ENCODE data around the gene ABTB2. TPM values are rescaled to one million over a fixed set of nuclear protein-coding genes. Genes with fewer than 3 reads are reported as not detected.

The ABTB2 gene
- total RNA-seq, 1 donor from 2014 or later: 14.1 TPM

DNA sequence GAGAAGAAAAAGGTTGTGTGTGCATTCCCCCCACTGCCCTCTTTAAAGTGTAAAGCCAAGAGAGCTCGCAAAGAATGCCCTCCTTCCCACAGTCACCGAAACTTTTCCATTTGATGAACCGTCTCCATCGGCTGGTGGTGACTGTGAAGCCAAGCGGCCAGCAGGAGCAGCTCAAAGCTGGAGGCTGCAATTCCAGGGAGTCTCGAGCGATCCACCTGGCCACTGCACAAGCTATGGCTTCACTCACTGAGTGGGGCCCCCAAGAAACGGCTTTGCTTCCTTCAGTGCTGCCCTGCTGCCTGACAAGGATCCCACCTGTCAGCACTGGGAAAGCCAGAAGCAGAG lies 117.7 kb downstream of the ABTB2 start:
- Mint-ChIP-seq H3K27ac (peak overlapping the region; percentile 29), H3K9me3 (no peaks in the 10 kb centered on the region), H3K27me3 (ENCODE audit: insufficient read depth) (peaks cover 19% of the 10 kb centered on the region), H3K4me3 (no peak overlapping the region), H3K36me3 (ENCODE audit: low read depth) (peaks cover 5% of the 10 kb centered on the region), H3K4me1 (ENCODE audit: low read depth) (peaks cover 73% of the 10 kb centered on the region)
- no peak for DNase-seq (ENCODE audit: low spot score)
- intact Hi-C loops (cut with micrococcal nuclease): loop anchor here (1.0 to 10.0 kb wide), 6 partner anchors 8 to 1425 kb away; partner anchors contain the start of genes APIP, PDHX and TRIM44

GRCh38 chr11:34239465-34240149 lies 118.2 kb downstream of the ABTB2 start:
- no peaks in the 10 kb centered on the region for H3K9me3 Mint-ChIP-seq
- peaks cover 5% of the 10 kb centered on the region for H3K36me3 Mint-ChIP-seq (ENCODE audit: low read depth)
- intact Hi-C loops (cut with micrococcal nuclease): loop anchor here (1.0 to 10.0 kb wide), 8 partner anchors 9 to 1425 kb away; partner anchors contain the start of genes APIP, PDHX, QSER1 and TRIM44
- peaks cover 19% of the 10 kb centered on the region for H3K27me3 Mint-ChIP-seq (ENCODE audit: insufficient read depth)
- DNase-seq (ENCODE audit: low spot score): no peak
- peaks cover 73% of the 10 kb centered on the region for H3K4me1 Mint-ChIP-seq (ENCODE audit: low read depth)
- H3K27ac Mint-ChIP-seq: no peak overlapping the region
- peak overlapping the region; percentile 3 for H3K4me3 Mint-ChIP-seq

DNA sequence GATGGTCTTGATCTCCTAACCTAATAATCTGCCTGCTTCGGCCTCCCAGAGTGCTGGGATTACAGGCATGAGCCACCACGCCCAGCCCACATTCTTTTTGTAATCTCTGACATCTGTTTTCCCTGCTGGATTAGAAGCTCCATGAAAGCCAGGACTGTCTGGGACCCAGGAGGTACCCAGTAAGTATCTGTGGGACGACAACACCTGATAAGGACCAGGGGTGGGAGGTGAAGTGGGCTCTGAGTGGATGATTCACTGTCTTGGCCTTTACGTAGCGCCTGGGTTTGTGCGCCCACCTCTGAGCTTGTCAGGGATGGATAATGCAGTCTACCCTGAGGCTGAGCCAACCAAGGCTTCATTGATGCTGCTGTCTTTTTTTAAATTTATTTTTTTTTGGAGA lies 118.8 kb downstream of the ABTB2 start:
- Mint-ChIP-seq H3K27me3 (ENCODE audit: insufficient read depth) (peaks cover 19% of the 10 kb centered on the region), H3K4me3 (no peak overlapping the region), H3K4me1 (ENCODE audit: low read depth) (peaks cover 73% of the 10 kb centered on the region), H3K27ac (no peak overlapping the region), H3K36me3 (ENCODE audit: low read depth) (peaks cover 5% of the 10 kb centered on the region), H3K9me3 (no peaks in the 10 kb centered on the region)
- DNase-seq (ENCODE audit: low spot score): no peak
- intact Hi-C loops (cut with micrococcal nuclease): loop anchor here (5.0 to 10.0 kb wide), 2 partner anchors 517 to 1344 kb away; partner anchors contain the start of gene QSER1

DNA sequence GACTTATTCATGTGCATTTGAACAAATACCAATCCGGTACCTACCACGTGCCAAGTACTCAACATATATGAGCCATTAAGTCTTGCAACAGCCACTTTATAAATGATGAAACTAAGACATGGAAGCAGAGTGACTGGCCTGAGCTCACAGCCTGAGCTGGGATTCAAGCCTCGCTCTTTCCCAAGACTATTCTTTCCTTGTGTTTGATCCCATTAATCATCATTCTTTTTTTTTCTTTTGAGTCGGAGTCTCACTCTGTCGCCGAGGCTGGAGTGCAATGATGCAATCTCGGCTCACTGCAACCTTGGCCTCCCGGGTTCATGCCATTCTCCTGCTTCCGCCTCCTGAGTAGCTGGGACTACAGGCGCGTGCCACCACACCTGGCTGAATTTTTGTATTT lies 119.3 kb downstream of the ABTB2 start:
- Mint-ChIP-seq H3K27me3 (ENCODE audit: insufficient read depth) (peaks cover 19% of the 10 kb centered on the region), H3K9me3 (no peaks in the 10 kb centered on the region), H3K27ac (no peak overlapping the region), H3K4me1 (ENCODE audit: low read depth) (peaks cover 72% of the 10 kb centered on the region), H3K4me3 (no peak overlapping the region), H3K36me3 (ENCODE audit: low read depth) (peaks cover 5% of the 10 kb centered on the region)
- DNase-seq (ENCODE audit: low spot score): no peak
- intact Hi-C loops (cut with micrococcal nuclease): loop anchor here (5.0 to 10.0 kb wide), 2 partner anchors 516 to 1344 kb away; partner anchors contain the start of gene QSER1

DNA sequence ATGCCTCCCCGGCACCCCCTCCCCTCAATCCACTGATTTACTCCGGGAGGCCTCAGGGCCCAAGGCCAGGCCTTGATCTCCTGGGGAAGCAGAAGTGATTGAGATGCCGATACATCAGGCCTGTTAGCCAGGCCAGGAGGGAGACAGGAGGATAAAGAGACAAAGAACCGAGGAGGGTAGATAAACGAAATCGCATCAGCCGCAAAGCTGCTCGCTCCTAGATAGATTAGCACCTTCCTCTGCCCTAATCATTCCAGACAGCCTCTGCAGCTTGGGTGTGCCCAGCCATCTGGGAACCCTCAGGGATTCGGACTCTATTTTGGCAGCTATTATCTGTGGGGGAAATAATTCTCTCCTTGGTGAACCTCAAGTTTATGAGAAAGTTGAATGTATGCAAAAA lies 121.2 kb downstream of the ABTB2 start:
- Mint-ChIP-seq H3K36me3 (ENCODE audit: low read depth) (peaks cover 3% of the 10 kb centered on the region), H3K27me3 (ENCODE audit: insufficient read depth) (peaks cover 19% of the 10 kb centered on the region), H3K27ac (no peak overlapping the region), H3K4me3 (no peak overlapping the region), H3K9me3 (no peaks in the 10 kb centered on the region), H3K4me1 (ENCODE audit: low read depth) (peaks cover 59% of the 10 kb centered on the region)
- DNase-seq (ENCODE audit: low spot score): no peak
- intact Hi-C loops (cut with micrococcal nuclease): loop anchor here (5.0 to 10.0 kb wide), 2 partner anchors 514 to 1342 kb away; partner anchors contain the start of gene QSER1

- no peaks in the 10 kb centered on the region for H3K9me3 Mint-ChIP-seq
- peaks cover 61% of the 10 kb centered on the region for H3K4me1 Mint-ChIP-seq (ENCODE audit: low read depth)
- H3K4me3 Mint-ChIP-seq: peak overlapping the region; percentile 6
- H3K36me3 Mint-ChIP-seq (ENCODE audit: low read depth): peaks cover 3% of the 10 kb centered on the region
- intact Hi-C loops (cut with micrococcal nuclease): loop anchor here (1.0 to 10.0 kb wide), 4 partner anchors 61 to 1341 kb away; partner anchors contain the start of genes ABTB2 and QSER1
- H3K27me3 Mint-ChIP-seq (ENCODE audit: insufficient read depth): peaks cover 17% of the 10 kb centered on the region
- H3K27ac Mint-ChIP-seq: peak overlapping the region; percentile 82
- DNase-seq (ENCODE audit: low spot score): no peak
Observed at GRCh38 chr11:34235591-34236071, 122.2 kb downstream of the ABTB2 start.

- no peaks in the 10 kb centered on the region for H3K9me3 Mint-ChIP-seq
- intact Hi-C loops (cut with micrococcal nuclease): loop anchor here (1.0 to 10.0 kb wide), 4 partner anchors 61 to 1340 kb away; partner anchors contain the start of genes ABTB2 and QSER1
- H3K4me3 Mint-ChIP-seq: peak overlapping the region; percentile 54
- H3K27me3 Mint-ChIP-seq (ENCODE audit: insufficient read depth): peaks cover 17% of the 10 kb centered on the region
- peaks cover 3% of the 10 kb centered on the region for H3K36me3 Mint-ChIP-seq (ENCODE audit: low read depth)
- peaks cover 62% of the 10 kb centered on the region for H3K4me1 Mint-ChIP-seq (ENCODE audit: low read depth)
- H3K27ac Mint-ChIP-seq: peak overlapping the region; percentile 82
- DNase-seq (ENCODE audit: low spot score): no peak
Observed at GRCh38 chr11:34235189-34235588, 122.6 kb downstream of the ABTB2 start.

DNA sequence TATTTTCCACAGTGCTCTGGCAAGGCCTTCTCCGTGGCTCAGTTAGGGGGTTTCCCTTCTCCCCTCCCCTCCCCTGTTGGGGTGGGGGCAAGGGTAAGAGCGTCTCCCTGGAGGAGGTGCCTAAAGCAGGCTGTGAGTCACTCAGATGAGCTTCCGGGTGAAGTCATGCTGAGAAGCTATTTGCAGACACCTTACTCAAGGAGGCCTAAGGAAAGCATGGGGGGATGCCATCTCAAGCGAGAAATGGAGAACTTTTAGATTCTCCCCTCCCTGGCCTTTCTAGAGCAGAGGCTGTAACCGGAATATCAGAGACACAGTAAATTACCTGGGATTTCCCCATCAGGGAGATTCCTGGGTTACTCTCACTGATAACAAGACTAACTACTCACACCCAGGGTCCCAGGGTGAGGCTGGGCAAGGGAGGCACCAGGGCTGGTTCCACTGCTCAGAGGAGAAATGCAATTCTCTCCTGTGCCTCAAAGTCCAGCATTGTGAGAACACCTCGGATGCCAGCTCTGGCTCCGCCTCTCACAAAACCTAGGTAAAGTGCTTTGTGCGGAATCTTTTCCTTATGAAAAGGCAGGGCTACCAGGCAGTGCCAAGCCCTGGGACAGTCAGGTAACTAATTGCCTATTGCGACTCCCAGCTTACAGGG lies 123.6 kb downstream of the ABTB2 start:
- H3K9me3 Mint-ChIP-seq: no peaks in the 10 kb centered on the region
- H3K27ac Mint-ChIP-seq: peak overlapping the region; percentile 85
- H3K36me3 Mint-ChIP-seq (ENCODE audit: low read depth): peaks cover 7% of the 10 kb centered on the region
- intact Hi-C loops (cut with micrococcal nuclease): loop anchor here (1.0 to 10.0 kb wide), 7 partner anchors 10 to 1339 kb away; partner anchors contain the start of genes CAPRIN1, NAT10 and QSER1
- H3K4me3 Mint-ChIP-seq: peak overlapping the region; percentile 50
- peaks cover 61% of the 10 kb centered on the region for H3K4me1 Mint-ChIP-seq (ENCODE audit: low read depth)
- H3K27me3 Mint-ChIP-seq (ENCODE audit: insufficient read depth): peaks cover 12% of the 10 kb centered on the region
- DNase-seq (ENCODE audit: low spot score): peak; percentile 80

DNA sequence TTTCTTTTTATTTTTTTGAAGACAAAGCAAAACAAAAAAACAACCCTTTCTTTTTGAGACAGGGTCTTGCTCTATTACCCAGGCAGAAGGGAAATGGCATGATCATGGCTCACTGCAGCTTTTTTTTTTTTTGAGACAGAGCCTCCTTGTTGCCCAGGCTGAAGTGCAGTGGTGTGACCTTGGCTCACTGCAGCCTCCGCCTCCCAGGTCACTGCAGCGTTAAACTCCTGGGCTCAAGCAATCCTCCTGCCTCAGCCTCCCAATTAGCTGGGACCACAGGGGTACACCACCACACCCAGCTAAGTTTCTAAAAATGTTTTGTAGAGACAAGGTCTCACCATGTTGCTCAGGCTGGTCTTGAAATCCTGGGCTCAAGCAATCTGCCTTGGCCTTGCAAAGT lies 124.6 kb downstream of the ABTB2 start:
- DNase-seq (ENCODE audit: low spot score): no peak
- intact Hi-C loops (cut with micrococcal nuclease): loop anchor here (10.0 kb wide), 1 partner anchor 1338 kb away; the partner anchor contains the start of gene QSER1
- Mint-ChIP-seq H3K9me3 (no peaks in the 10 kb centered on the region), H3K36me3 (ENCODE audit: low read depth) (peaks cover 7% of the 10 kb centered on the region), H3K27me3 (ENCODE audit: insufficient read depth) (peaks cover 5% of the 10 kb centered on the region), H3K27ac (no peak overlapping the region), H3K4me1 (ENCODE audit: low read depth) (peaks cover 52% of the 10 kb centered on the region), H3K4me3 (no peak overlapping the region)

- no peak overlapping the region for H3K4me3 Mint-ChIP-seq
- H3K9me3 Mint-ChIP-seq: no peaks in the 10 kb centered on the region
Observed at GRCh38 chr11:34232807-34233206, 125.0 kb downstream of the ABTB2 start.

DNA sequence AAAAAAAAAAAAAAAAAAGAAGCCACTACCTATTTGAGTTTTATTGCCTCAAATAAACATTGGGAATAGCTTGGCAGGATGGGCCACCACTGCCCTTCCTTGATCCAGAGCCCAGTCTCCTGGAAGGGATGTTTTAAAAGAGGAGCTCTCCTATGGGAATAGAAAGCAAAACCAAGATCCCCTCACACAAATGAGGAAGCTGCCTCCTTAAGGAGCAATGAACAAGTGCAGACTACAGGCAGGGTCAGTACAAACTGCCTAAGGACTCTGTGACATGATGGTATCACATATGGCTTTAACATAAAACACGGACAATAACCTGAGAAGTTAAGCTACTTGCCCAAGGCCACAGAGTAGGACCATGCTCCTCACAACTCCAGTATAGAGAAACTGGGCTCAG lies 131.6 kb downstream of the ABTB2 start:
- DNase-seq (ENCODE audit: low spot score): no peak
- no peak overlapping the region for H3K27ac Mint-ChIP-seq
- intact Hi-C loops (cut with micrococcal nuclease): no loop called here
- peaks cover 3% of the 10 kb centered on the region for H3K27me3 Mint-ChIP-seq (ENCODE audit: insufficient read depth)
- H3K9me3 Mint-ChIP-seq: no peaks in the 10 kb centered on the region
- H3K4me3 Mint-ChIP-seq: no peak overlapping the region
- H3K36me3 Mint-ChIP-seq (ENCODE audit: low read depth): peaks cover 6% of the 10 kb centered on the region
- peaks cover 23% of the 10 kb centered on the region for H3K4me1 Mint-ChIP-seq (ENCODE audit: low read depth)

More at GRCh38 chr11:34232807-34233206, 125.0 kb downstream of the ABTB2 start:
- Mint-ChIP-seq H3K36me3 (ENCODE audit: low read depth) (peaks cover 7% of the 10 kb centered on the region), H3K27ac (peak overlapping the region; percentile 52), H3K27me3 (ENCODE audit: insufficient read depth) (peaks cover 5% of the 10 kb centered on the region), H3K4me1 (ENCODE audit: low read depth) (peaks cover 52% of the 10 kb centered on the region)
- no peak for DNase-seq (ENCODE audit: low spot score)
- intact Hi-C loops (cut with micrococcal nuclease): loop anchor here (10.0 kb wide), 1 partner anchor 1338 kb away; the partner anchor contains the start of gene QSER1

DNA sequence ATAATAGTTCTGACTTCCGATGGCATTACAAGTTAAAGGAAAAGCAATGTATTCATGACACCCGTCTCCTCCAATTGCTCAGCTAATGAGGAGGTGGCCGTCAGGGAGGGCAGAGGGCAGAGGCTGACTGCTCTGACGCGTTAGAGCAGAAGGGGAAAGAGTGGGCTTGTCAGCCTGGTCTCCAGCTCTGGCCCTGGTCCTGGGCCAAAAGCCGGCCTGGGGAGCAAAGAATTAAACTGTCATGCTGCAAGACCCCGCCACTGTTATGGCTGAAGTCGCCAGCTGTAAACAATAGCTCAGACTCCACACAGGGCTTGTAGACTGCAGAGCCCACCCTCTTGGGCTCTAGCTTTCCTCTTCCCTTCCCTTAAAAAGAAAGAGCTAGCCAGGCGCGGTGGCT lies 132.7 kb downstream of the ABTB2 start:
- no peak overlapping the region for H3K4me3 Mint-ChIP-seq
- no peak for DNase-seq (ENCODE audit: low spot score)
- no peaks in the 10 kb centered on the region for H3K9me3 Mint-ChIP-seq
- peaks cover 11% of the 10 kb centered on the region for H3K4me1 Mint-ChIP-seq (ENCODE audit: low read depth)
- H3K27ac Mint-ChIP-seq: no peak overlapping the region
- H3K27me3 Mint-ChIP-seq (ENCODE audit: insufficient read depth): peaks cover 3% of the 10 kb centered on the region
- peaks cover 5% of the 10 kb centered on the region for H3K36me3 Mint-ChIP-seq (ENCODE audit: low read depth)
- intact Hi-C loops (cut with micrococcal nuclease): no loop called here
